Activated CD4-positive, alpha-beta T cell treated with anti-CD3 and anti-CD28 coated beads, Interleukin-2, Interleukin-6, amounts not matched to agents 100 ng/mL and 50 ng/mL, durations not matched to agents 16 hours and 8 hours (primary cell): ENCODE results near the gene PIGP.
"Not testable (repeated sequence)": the region's sequence is repeated elsewhere in the genome, so short reads cannot be mapped to it uniquely, and the experiment has no call there.

Experiments
- DNase-seq: peaks from one replicate; pipeline ENCODE4 v3.0.0-alpha.2; 2020

PIGP gene

GRCh38 chr21:37072988-37073416 is at the start of gene PIGP, which contains the start of gene TTC3:
TSS of gene PIGP (minus strand) at chr21:37073071. CDS start at chr21:37072515, 556 bp downstream.
TSS of gene TTC3 (plus strand) at chr21:37073254. CDS start at chr21:37087258, 14,004 bp downstream.
- DNase-seq: peak; percentile 96

- DNase-seq: no peak
Measured at GRCh38 chr21:37119421-37120218, 46.7 kb upstream of the PIGP start.

- no peak for DNase-seq
Measured at GRCh38 chr21:37118187-37118826, 45.4 kb upstream of the PIGP start.

- DNase-seq: no peak
Measured at GRCh38 chr21:37117204-37117603, 44.3 kb upstream of the PIGP start.

- not testable (repeated sequence) for DNase-seq
Measured at GRCh38 chr21:37116459-37116858, 43.6 kb upstream of the PIGP start.

GRCh38 chr21:37114301-37114700 is 41.4 kb upstream of the PIGP start:
- not testable (repeated sequence) for DNase-seq

- not testable (repeated sequence) for DNase-seq
Measured at GRCh38 chr21:37111029-37111428, 38.2 kb upstream of the PIGP start.

GRCh38 chr21:37106998-37107397 is 34.1 kb upstream of the PIGP start:
- no peak for DNase-seq

- not testable (repeated sequence) for DNase-seq
Measured at GRCh38 chr21:37102746-37103145, 29.9 kb upstream of the PIGP start.

GRCh38 chr21:37101384-37101783 is 28.5 kb upstream of the PIGP start:
- no peak for DNase-seq

GRCh38 chr21:37100316-37100715 is 27.4 kb upstream of the PIGP start:
- DNase-seq: no peak

GRCh38 chr21:37098751-37099150 is 25.9 kb upstream of the PIGP start:
- no peak for DNase-seq

- DNase-seq: no peak
Measured at GRCh38 chr21:37095821-37096220, 22.9 kb upstream of the PIGP start.

- no peak for DNase-seq
Measured at GRCh38 chr21:37093977-37094376, 21.1 kb upstream of the PIGP start.

- no peak for DNase-seq
Measured at GRCh38 chr21:37088186-37088735, 15.4 kb upstream of the PIGP start.

GRCh38 chr21:37087188-37087587 is 14.3 kb upstream of the PIGP start:
- no peak for DNase-seq

- no peak for DNase-seq
Measured at GRCh38 chr21:37085726-37086125, 12.9 kb upstream of the PIGP start.

- DNase-seq: no peak
Measured at GRCh38 chr21:37082856-37083528, 10.1 kb upstream of the PIGP start.

- DNase-seq: no peak
Measured at GRCh38 chr21:37082375-37082774, 9.5 kb upstream of the PIGP start.

GRCh38 chr21:37079211-37079824 is 6.4 kb upstream of the PIGP start:
- DNase-seq: peak; percentile 19

- no peak for DNase-seq
Measured at GRCh38 chr21:37077403-37077802, 4.5 kb upstream of the PIGP start.

- no peak for DNase-seq
Measured at GRCh38 chr21:37076087-37076850, 3.4 kb upstream of the PIGP start.
